IPS-18c (cell line): Measurements from ENCODE around the gene FKBP1B.
"Not testable (repeated sequence)": the region's sequence is repeated elsewhere in the genome, so short reads cannot be mapped to it uniquely, and the experiment has no call there.

Experiments used
- H3K4me3 ChIP-seq: 2 replicates; pipeline ENCODE4 v1.7.0; 2013; ENCODE audit warnings: low read depth, mild to moderate bottlenecking, low read length, moderate library complexity; ENCODE audit not compliant: insufficient read depth
- H3K9me3 ChIP-seq: one replicate; pipeline ENCODE4 v1.6.1; 2013; ENCODE audit warnings: mild to moderate bottlenecking, low read length, moderate library complexity; ENCODE audit not compliant: control insufficient read depth, insufficient read depth

FKBP1B gene

GRCh38 chr2:24083567-24084385 is 34.2 kb downstream of the FKBP1B start:
- Histone ChIP-seq H3K9me3 (no peaks in the 10 kb centered on the region), H3K4me3 (peak overlapping the region; percentile 73)

- H3K9me3 ChIP-seq, result no peaks in the 10 kb centered on the region
Measured at GRCh38 chr2:24084386-24085199, 35.1 kb downstream of the FKBP1B start, which contains the start of gene TP53I3. Gene TP53I3, minus strand, starts transcription at chr2:24084834. Its CDS starts 508 bp downstream, at chr2:24084326.

GRCh38 chr2:24085200-24085489 is 35.6 kb downstream of the FKBP1B start:
- Histone ChIP-seq H3K9me3 (no peaks in the 10 kb centered on the region), H3K4me3 (peak overlapping the region; percentile 73)

More at GRCh38 chr2:24084386-24085199, 35.1 kb downstream of the FKBP1B start, which contains the start of gene TP53I3:
- H3K4me3 ChIP-seq, result peak within 1 kb of the TSS; percentile 73

- Histone ChIP-seq H3K9me3 (no peaks in the 10 kb centered on the region), H3K4me3 (no peak overlapping the region)
Measured at GRCh38 chr2:24086241-24086640, 36.7 kb downstream of the FKBP1B start.

- no peaks in the 10 kb centered on the region for H3K9me3 ChIP-seq
- no peak overlapping the region for H3K4me3 ChIP-seq
Measured at GRCh38 chr2:24087032-24087431, 37.5 kb downstream of the FKBP1B start.

GRCh38 chr2:24088821-24089359 is 39.3 kb downstream of the FKBP1B start:
- no peaks in the 10 kb centered on the region for H3K9me3 ChIP-seq
- H3K4me3 ChIP-seq, result no peak overlapping the region

GRCh38 chr2:24093270-24093669 is 43.7 kb downstream of the FKBP1B start:
- H3K9me3 ChIP-seq, H3K4me3 ChIP-seq: not testable (repeated sequence)

- H3K4me3 ChIP-seq, H3K9me3 ChIP-seq: not testable (repeated sequence)
Measured at GRCh38 chr2:24095171-24095677, 45.7 kb downstream of the FKBP1B start.

GRCh38 chr2:24100732-24101131 is 51.2 kb downstream of the FKBP1B start:
- not testable (repeated sequence) for H3K9me3 ChIP-seq, H3K4me3 ChIP-seq

- Histone ChIP-seq H3K4me3 (no peak overlapping the region), H3K9me3 (no peaks in the 10 kb centered on the region)
Measured at GRCh38 chr2:24101992-24102391, 52.5 kb downstream of the FKBP1B start.

- H3K4me3 ChIP-seq, result no peak overlapping the region
- H3K9me3 ChIP-seq, result no peaks in the 10 kb centered on the region
Measured at GRCh38 chr2:24102677-24103076, 53.1 kb downstream of the FKBP1B start.

GRCh38 chr2:24104110-24104650 is 54.6 kb downstream of the FKBP1B start:
- H3K4me3 ChIP-seq, result no peak overlapping the region

GRCh38 chr2:24104906-24105305 is 55.4 kb downstream of the FKBP1B start:
- H3K9me3 ChIP-seq, result no peaks in the 10 kb centered on the region
- H3K4me3 ChIP-seq, result no peak overlapping the region

More at GRCh38 chr2:24104110-24104650, 54.6 kb downstream of the FKBP1B start:
- H3K9me3 ChIP-seq, result no peaks in the 10 kb centered on the region

GRCh38 chr2:24105816-24106215 is 56.3 kb downstream of the FKBP1B start:
- H3K4me3 ChIP-seq, result no peak overlapping the region
- H3K9me3 ChIP-seq, result no peaks in the 10 kb centered on the region

- Histone ChIP-seq H3K9me3 (no peaks in the 10 kb centered on the region), H3K4me3 (no peak overlapping the region)
Measured at GRCh38 chr2:24106786-24107185, 57.2 kb downstream of the FKBP1B start.

GRCh38 chr2:24107336-24107735 is 57.8 kb downstream of the FKBP1B start:
- Histone ChIP-seq H3K4me3 (no peak overlapping the region), H3K9me3 (no peaks in the 10 kb centered on the region)

- not testable (repeated sequence) for H3K4me3 ChIP-seq
Measured at GRCh38 chr2:24109431-24109830, 59.9 kb downstream of the FKBP1B start.

More at GRCh38 chr2:24109431-24109830, 59.9 kb downstream of the FKBP1B start:
- not testable (repeated sequence) for H3K9me3 ChIP-seq
